WTC11 (cell line): ENCODE data around the gene SMYD3. TPM values are rescaled to one million over a fixed set of nuclear protein-coding genes. Genes with fewer than 3 reads are reported as not detected.

Source experiments
- ATAC-seq: fragments of 200-7000 bp; cut with Tn5 transposase; 2 replicates; pipeline ENCODE4 v1.10.0; 2021; ENCODE audit warnings: mild to moderate bottlenecking, moderate library complexity
- CTCF ChIA-PET: fragments of 300-600 bp; sonication (Branson Sonifier 250); formaldehyde crosslinking; loops from one replicate; lab custom pipeline; 2021; ENCODE audit warnings: antibody characterized with exemption; lab: Charles Lee
- POLR2A ChIA-PET: fragments of 350-600 bp; sonication (Branson Sonifier 250); formaldehyde crosslinking; loops from one replicate; lab custom pipeline; 2021; ENCODE audit warnings: antibody characterized with exemption; lab: Charles Lee
- DNase-seq: peaks from one replicate; pipeline ENCODE4 v3.0.0; 2021; ENCODE audit warnings: low spot score
- H3K27ac Mint-ChIP-seq: 2 replicates; pipeline ENCODE4 v1.8.0; 2021; ENCODE audit warnings: mixed read lengths
- H3K27me3 Mint-ChIP-seq: 2 replicates; pipeline ENCODE4 v1.8.0; 2021; ENCODE audit warnings: low read depth, mild to moderate bottlenecking, moderate library complexity, mixed read lengths
- H3K36me3 Mint-ChIP-seq: 2 replicates; pipeline ENCODE4 v1.8.0; 2021; ENCODE audit warnings: mixed read lengths
- H3K4me1 Mint-ChIP-seq: 2 replicates; pipeline ENCODE4 v1.8.0; 2022; ENCODE audit warnings: mixed read lengths
- H3K4me3 Mint-ChIP-seq: 2 replicates; pipeline ENCODE4 v1.8.0; 2021; ENCODE audit warnings: mild to moderate bottlenecking, moderate library complexity, mixed read lengths
- H3K9me3 Mint-ChIP-seq: 2 replicates; pipeline ENCODE4 v1.8.0; 2021; ENCODE audit warnings: mixed read lengths
- AFF4 ChIP-seq: sonication (generic); formaldehyde crosslinking; IDR thresholded peaks from 2 replicates; pipeline ENCODE4 v1.8.1; 2023; ENCODE audit warnings: mild to moderate bottlenecking, missing genetic modification reagents, borderline replicate concordance
- ATF6 ChIP-seq: sonication (generic); formaldehyde crosslinking; IDR thresholded peaks from 2 replicates; pipeline ENCODE4 v1.8.1; 2023; ENCODE audit warnings: mild to moderate bottlenecking, missing genetic modification reagents
- CREM ChIP-seq: sonication (generic); formaldehyde crosslinking; IDR thresholded peaks from 2 replicates; pipeline ENCODE4 v1.8.1; 2022; ENCODE audit warnings: mild to moderate bottlenecking, missing genetic modification reagents, moderate library complexity
- ETV6 ChIP-seq: sonication (generic); formaldehyde crosslinking; IDR thresholded peaks from 2 replicates; pipeline ENCODE4 v1.8.1; 2022; ENCODE audit warnings: mild to moderate bottlenecking, missing genetic modification reagents
- FOXP4 ChIP-seq: sonication (generic); formaldehyde crosslinking; IDR thresholded peaks from 2 replicates; pipeline ENCODE4 v1.8.0; 2022; ENCODE audit warnings: mild to moderate bottlenecking, missing genetic modification reagents
- HMGA2 ChIP-seq: fragments of 250-450 bp; sonication (Bioruptor Pico); IDR thresholded peaks from 2 replicates; pipeline ENCODE4 v1.4.0; 2021; ENCODE audit warnings: mild to moderate bottlenecking, moderate library complexity
- HMGXB4 ChIP-seq: sonication (generic); formaldehyde crosslinking; IDR thresholded peaks from 2 replicates; pipeline ENCODE4 v1.8.1; 2023; ENCODE audit warnings: mild to moderate bottlenecking, moderate library complexity, missing genetic modification reagents
- NR3C1 ChIP-seq: sonication (generic); formaldehyde crosslinking; conservative IDR thresholded peaks from 2 replicates; pipeline ENCODE4 v1.8.1; 2023; ENCODE audit warnings: low read depth, mild to moderate bottlenecking, missing genetic modification reagents
- PREB ChIP-seq: sonication (generic); formaldehyde crosslinking; IDR thresholded peaks from 2 replicates; pipeline ENCODE4 v1.8.1; 2022; ENCODE audit warnings: mild to moderate bottlenecking, missing genetic modification reagents, moderate library complexity, borderline replicate concordance
- SMAD3 ChIP-seq: sonication (generic); formaldehyde crosslinking; IDR thresholded peaks from 2 replicates; pipeline ENCODE4 v1.8.0; 2022; ENCODE audit warnings: missing genetic modification reagents, mild to moderate bottlenecking, borderline replicate concordance
- SMAD4 ChIP-seq: sonication (generic); formaldehyde crosslinking; IDR thresholded peaks from 2 replicates; pipeline ENCODE4 v1.8.0; 2022; ENCODE audit warnings: mild to moderate bottlenecking, missing genetic modification reagents
- TEAD1 ChIP-seq: sonication (generic); formaldehyde crosslinking; IDR thresholded peaks from 2 replicates; pipeline ENCODE4 v1.8.0; 2022; ENCODE audit warnings: mild to moderate bottlenecking, missing genetic modification reagents
- TP53 ChIP-seq: sonication (generic); formaldehyde crosslinking; IDR thresholded peaks from 2 replicates; pipeline ENCODE4 v1.8.1; 2023; ENCODE audit warnings: mild to moderate bottlenecking, missing genetic modification reagents
- USF2 ChIP-seq: sonication (generic); formaldehyde crosslinking; IDR thresholded peaks from 2 replicates; pipeline ENCODE4 v1.8.1; 2023; ENCODE audit warnings: mild to moderate bottlenecking, missing genetic modification reagents, moderate library complexity
- ZBTB21 ChIP-seq: sonication (generic); formaldehyde crosslinking; IDR thresholded peaks from 2 replicates; pipeline ENCODE4 v1.8.1; 2023; ENCODE audit warnings: mild to moderate bottlenecking, missing genetic modification reagents, borderline replicate concordance
- ZNF396 ChIP-seq: fragments of 250-450 bp; sonication (Bioruptor Pico); IDR thresholded peaks from 2 replicates; pipeline ENCODE4 v1.8.0; 2021; ENCODE audit warnings: mild to moderate bottlenecking, moderate library complexity, borderline replicate concordance
- ZNF416 ChIP-seq: fragments of 250-450 bp; sonication (Bioruptor Pico); IDR thresholded peaks from 2 replicates; pipeline ENCODE4 v1.9.0; 2021; ENCODE audit warnings: mild to moderate bottlenecking, inconsistent platforms
- ZNF425 ChIP-seq: fragments of 250-450 bp; sonication (Bioruptor Pico); conservative IDR thresholded peaks from 2 replicates; pipeline ENCODE4 v1.9.0; 2021; ENCODE audit warnings: mild to moderate bottlenecking
- ZNF671 ChIP-seq: fragments of 250-450 bp; sonication (Bioruptor Pico); IDR thresholded peaks from 2 replicates; pipeline ENCODE4 v1.8.0; 2021; ENCODE audit warnings: mild to moderate bottlenecking
- total RNA-seq: library from RNA; stranded (reverse); gene quantifications from 3 replicates; pipeline ENCODE4 v1.2.3, GENCODE V29; 2021

SMYD3 gene
- total RNA-seq, 1 experiment from 2014 or later, result 21.4 TPM

GRCh38 chr1:246383239-246383589, 123.9 kb downstream of the SMYD3 start:
- ATAC-seq (no peak), DNase-seq (no peak)
- ChIA-PET CTCF (no interaction called here), POLR2A (no interaction called here)
- TF ChIP-seq SMAD4 (CRISPR knock-in tag) (no peak), ZNF396 (CRISPR knock-in tag) (no peak), FOXP4 (CRISPR knock-in tag) (no peak), CREM (CRISPR knock-in tag) (no peak), ZNF671 (CRISPR knock-in tag) (no peak), PREB (CRISPR knock-in tag) (no peak), ATF6 (CRISPR knock-in tag) (no peak), AFF4 (CRISPR knock-in tag) (no peak), SMAD3 (CRISPR knock-in tag) (no peak), USF2 (CRISPR knock-in tag) (no peak), TP53 (no peak), ZNF425 (CRISPR knock-in tag) (no peak), ZBTB21 (CRISPR knock-in tag) (no peak), NR3C1 (CRISPR knock-in tag) (no peak), HMGXB4 (CRISPR knock-in tag) (no peak), ETV6 (CRISPR knock-in tag) (no peak), HMGA2 (CRISPR knock-in tag) (no peak), ZNF416 (CRISPR knock-in tag) (no peak), TEAD1 (no peak)
- peaks cover 8% of the 10 kb centered on the region for H3K4me1 Mint-ChIP-seq
- H3K36me3 Mint-ChIP-seq, result no peaks in the 10 kb centered on the region
- H3K9me3 Mint-ChIP-seq, result no peaks in the 10 kb centered on the region; the same call in 1 of the 2 replicates
- no peak overlapping the region for H3K27ac Mint-ChIP-seq
- no peaks in the 10 kb centered on the region for H3K27me3 Mint-ChIP-seq
- no peak overlapping the region for H3K4me3 Mint-ChIP-seq
